Activated CD4-positive, alpha-beta T cell treated with anti-CD3 and anti-CD28 coated beads for 1 hour (primary cell): ENCODE data around the gene POU5F2.

Experiments used
- DNase-seq: peaks from one replicate; pipeline ENCODE4 v3.0.0-alpha.2; 2020

The POU5F2 gene

DNA sequence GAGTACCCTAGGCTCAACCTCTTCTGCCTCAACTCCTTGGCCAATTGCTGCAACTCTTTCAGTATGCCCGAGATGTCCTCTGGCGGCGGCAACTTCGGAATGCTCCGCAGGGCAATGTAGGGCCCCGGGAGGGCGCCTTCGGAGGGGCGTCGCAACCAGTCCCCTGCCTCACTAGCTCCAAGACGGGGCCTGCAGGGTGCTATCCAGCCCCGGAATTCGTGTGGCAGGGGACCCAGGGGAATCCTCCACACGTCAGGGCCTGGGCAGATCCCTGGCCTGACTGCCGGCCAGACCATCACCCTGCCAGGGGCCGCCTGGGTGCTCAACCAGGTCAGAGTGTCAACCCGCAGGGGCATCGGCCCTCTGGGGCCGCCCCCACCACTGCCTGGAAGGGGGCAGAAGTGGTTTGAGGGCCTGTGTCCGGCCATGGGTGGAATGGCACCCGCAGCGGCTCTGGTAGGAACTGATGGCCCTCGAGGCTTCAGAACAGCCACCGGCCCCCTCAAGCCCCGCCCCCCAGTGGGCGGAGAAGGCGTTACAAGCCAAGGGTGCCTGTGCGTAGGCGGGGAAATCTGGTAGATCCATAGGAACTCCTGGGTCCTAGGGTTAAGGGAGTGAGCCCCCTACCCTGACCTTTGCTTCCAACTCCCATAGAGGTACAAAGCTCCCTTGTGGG lies at the start of gene POU5F2:
POU5F2 (minus strand) TSS at position 465 of the 676 bp plus-strand sequence; CDS start at position 428, 37 bp downstream.
- no peak for DNase-seq

- no peak for DNase-seq
These were observed 49.0 kb upstream of the POU5F2 start for GRCh38 chr5:93790401-93790800.

GRCh38 chr5:93789173-93790067 lies 48.0 kb upstream of the POU5F2 start:
- no peak for DNase-seq

GRCh38 chr5:93787598-93787997 lies 46.2 kb upstream of the POU5F2 start:
- DNase-seq = no peak

DNA sequence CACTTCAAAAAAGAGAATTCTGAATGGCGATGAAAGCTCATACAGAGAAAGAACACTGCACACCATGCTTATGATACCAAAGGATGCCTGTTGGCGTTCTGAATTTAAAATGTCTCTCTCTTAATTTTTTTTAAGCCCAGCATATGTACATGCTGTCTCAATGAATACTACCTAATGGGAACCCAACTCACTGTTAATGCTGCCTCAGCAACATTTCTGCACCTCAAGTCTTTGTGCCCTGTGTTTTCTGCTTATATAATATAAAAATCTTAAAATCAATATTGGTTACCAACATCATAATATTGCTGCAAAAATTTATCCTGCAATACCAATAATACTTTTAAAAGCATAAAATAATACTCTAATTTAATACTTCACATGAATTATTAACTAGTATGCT lies 44.1 kb upstream of the POU5F2 start:
- DNase-seq = no peak

- DNase-seq = no peak
These were observed 41.6 kb upstream of the POU5F2 start for GRCh38 chr5:93782978-93783377.

- DNase-seq = no peak
These were observed 36.2 kb upstream of the POU5F2 start for GRCh38 chr5:93777620-93778019.

GRCh38 chr5:93756372-93756771 lies 15.0 kb upstream of the POU5F2 start:
- no peak for DNase-seq

DNA sequence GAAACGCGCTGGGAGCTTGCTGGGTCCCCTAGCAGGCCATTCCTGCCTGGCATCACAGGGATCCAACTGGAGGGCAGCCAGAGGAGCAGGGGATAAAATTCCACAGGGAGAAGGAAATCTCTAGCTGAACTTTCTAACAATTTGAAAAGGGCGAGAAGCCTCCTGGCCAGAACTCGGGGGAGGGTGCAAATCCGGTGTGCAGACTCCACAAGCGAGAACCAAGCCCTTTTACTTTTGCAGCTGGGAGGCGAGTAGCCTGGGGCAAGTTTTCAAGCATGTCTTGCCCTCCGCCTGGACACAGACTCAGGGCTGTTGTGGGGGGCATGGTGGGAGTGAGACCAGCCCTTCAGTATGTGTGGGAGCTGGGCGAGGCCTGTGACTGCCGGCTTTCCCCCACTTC lies 14.3 kb upstream of the POU5F2 start:
- DNase-seq = no peak

DNA sequence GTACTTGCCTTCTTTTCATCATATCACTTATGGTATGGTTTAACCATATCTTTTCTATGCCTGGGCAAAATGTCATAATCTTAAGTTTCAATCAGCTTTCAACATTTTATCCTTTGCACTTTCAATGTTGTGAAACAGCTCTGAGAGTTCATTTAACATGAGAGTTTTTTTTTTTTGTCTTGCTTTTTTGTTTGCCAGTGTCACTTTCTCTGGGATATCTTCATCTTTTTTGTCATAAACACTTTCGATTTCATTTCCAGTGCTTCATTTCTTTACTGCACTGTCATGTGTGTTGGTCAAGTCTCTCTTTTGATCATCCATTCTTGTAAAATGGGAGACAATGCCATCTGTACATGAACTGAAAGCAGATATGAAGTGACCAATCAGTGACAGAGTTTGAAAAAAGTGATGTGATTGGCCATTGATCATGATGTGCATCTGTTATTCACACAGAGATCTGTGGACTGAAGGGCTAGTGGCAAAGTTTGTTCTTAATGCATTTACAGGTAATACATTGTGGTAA lies 7.5 kb upstream of the POU5F2 start:
- no peak for DNase-seq

GRCh38 chr5:93746406-93747056 lies 5.1 kb upstream of the POU5F2 start:
- no peak for DNase-seq

DNA sequence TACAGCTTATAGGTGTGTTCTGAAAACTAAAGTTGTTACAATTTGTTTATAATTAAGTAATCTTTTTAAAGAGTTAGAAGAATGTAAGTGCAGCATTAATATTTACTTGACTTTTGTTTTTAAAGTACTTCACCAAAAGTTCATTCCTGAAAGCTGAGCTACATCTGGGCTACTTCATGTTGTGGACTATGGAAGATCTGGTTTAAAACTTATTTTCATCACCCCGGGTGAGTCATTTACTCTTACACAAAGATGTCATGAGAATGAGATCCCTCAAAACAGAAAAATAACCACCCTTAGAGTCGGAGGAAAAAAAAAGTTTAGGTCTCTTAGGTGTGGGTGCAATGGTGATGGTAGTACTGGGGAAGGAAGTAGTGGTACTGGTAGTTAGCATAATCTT lies 5.1 kb downstream of the POU5F2 start:
- DNase-seq = no peak

DNA sequence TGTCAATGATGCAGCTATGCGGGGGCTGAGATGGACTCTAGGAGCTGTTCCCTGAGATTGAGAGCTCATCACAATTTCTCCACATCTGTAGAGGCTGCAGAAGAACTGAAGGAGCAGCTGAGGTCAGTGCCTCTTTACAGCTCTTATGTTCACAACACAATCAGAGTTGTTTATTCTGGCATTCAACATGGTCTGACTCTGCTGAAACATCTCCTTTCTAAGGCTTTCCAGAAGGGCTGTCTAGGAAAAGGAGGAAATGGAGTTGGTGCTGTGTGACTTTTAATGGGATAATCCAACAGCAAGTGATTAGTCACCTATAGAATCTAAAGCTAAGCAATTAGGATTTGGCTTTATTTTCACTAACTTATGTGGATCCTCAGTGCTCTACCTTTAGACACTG lies 6.0 kb downstream of the POU5F2 start:
- DNase-seq = no peak

- no peak for DNase-seq
These were observed 9.4 kb downstream of the POU5F2 start for GRCh38 chr5:93731987-93732386.

GRCh38 chr5:93726595-93726994 lies 14.8 kb downstream of the POU5F2 start:
- no peak for DNase-seq

GRCh38 chr5:93724791-93725190 lies 16.6 kb downstream of the POU5F2 start:
- DNase-seq = no peak

DNA sequence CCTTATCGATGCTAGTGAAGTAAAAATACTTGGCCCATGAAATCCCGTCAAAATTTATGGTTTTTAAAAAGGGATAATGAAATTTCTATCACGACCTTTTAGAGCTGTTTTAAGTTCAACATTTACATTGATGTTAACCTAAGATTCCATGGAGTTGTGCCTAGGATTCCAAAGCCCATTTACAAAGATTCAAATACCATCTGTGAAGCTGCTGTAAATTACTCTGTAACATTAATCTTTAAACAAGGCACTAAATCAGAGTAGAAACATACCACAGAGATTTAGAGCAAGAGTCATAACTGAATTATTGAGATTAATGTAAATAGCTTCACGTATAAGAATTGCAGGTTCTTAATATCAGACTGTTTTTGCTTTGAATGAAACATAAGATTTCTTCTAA lies 17.7 kb downstream of the POU5F2 start:
- DNase-seq = no peak

DNA sequence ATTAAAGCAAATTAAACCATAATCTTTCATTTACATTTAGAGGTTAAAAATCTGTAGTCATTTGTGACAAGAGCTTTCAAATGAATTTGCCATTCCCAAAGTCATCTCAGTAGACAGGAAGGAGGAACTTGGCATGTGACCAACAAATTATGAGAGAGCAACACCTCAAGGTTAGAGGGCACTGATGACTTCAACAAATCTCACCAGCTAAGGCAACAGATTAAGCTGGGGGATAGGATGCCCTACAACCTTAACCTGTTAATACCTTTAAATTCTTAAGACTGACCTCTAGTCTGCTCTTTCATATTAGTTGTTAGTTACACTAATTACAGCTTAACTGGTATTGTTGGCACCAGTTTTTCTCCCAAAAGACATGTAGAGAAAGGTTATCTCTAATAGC lies 18.4 kb downstream of the POU5F2 start:
- no peak for DNase-seq

GRCh38 chr5:93722588-93722987 lies 18.8 kb downstream of the POU5F2 start:
- no peak for DNase-seq

GRCh38 chr5:93721511-93721910 lies 19.9 kb downstream of the POU5F2 start:
- no peak for DNase-seq

DNA sequence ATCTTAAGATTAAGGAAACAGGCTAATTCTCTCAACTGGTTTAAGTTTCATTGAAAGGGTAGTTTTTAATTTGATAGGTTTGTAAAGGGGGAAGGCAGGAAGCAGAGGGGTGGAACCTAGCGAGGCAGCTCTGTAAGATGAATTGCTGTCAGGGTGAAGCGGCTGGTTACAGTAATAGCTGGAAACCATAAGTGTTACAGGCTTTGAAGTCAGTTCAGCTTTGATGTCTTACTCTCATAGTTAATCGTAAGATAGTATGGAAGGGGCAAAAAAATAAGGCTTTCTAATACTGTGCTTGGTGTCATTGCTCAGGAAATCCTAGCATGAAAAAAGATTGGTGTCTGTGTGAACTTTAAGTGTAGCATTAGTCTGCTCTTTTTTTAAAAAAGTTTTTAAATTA lies 20.3 kb downstream of the POU5F2 start:
- DNase-seq = no peak

DNA sequence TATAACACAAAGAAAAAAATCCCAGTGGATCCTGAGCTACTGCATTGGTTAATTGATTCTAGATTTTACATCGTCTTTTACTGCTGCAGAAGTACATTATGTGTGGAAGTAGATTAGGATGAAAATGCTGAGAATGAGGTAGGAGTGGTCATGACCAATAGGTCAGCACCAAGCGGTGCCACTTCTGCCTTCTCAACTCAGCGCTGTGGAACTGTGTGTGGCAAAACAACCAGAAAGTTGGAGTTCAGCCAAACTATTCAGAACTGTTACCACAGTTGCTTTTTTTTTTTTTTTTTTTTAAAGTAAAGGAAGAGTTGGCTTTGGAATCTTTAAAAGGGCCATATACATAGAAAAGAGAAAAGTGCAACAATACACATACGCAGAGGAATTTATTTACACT lies 24.2 kb downstream of the POU5F2 start:
- no peak for DNase-seq

GRCh38 chr5:93716453-93716852 lies 24.9 kb downstream of the POU5F2 start:
- DNase-seq = no peak

DNA sequence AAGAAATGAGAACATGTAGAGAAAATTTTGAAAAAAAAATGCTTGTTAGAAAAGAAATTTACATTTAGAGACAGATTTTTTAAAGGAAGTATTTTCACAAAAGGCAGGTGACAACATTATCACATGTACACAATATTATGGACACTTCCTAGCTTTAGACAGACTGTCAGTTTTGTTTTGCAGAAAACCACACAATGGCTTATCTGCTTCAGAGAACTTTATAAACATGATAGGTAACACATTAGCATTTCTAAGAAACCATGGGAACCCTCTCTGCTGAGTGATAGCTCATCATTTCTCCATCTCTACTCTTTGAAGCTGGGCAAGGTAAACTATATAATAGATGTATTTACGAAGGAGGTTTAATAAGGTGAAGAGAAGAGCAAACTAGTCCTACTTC lies 25.6 kb downstream of the POU5F2 start:
- DNase-seq = no peak
